Skeletal muscle satellite cell (primary cell): ENCODE data around the gene CD93.

Experiments
- H3K27me3 ChIP-seq: 2 replicates; pipeline ENCODE4 v1.7.0; 2013; ENCODE audit warnings: low read length; ENCODE audit not compliant: control insufficient read depth, insufficient read depth
- H3K36me3 ChIP-seq: 2 replicates; pipeline ENCODE4 v1.7.0; 2013; ENCODE audit warnings: mild to moderate bottlenecking, control low read depth, low read length; ENCODE audit not compliant: insufficient read depth
- H3K4me1 ChIP-seq: 2 replicates; pipeline ENCODE4 v1.7.0; 2013; ENCODE audit warnings: low read length; ENCODE audit not compliant: control insufficient read depth, insufficient read depth
- H3K4me2 ChIP-seq: 2 replicates; pipeline ENCODE4 v1.7.0; 2013; ENCODE audit warnings: mild to moderate bottlenecking, low read length
- H3K4me3 ChIP-seq: 2 replicates; pipeline ENCODE4 v1.7.0; 2013; ENCODE audit warnings: low read length
- H3K9ac ChIP-seq: 2 replicates; pipeline ENCODE4 v1.7.0; 2013; ENCODE audit warnings: mild to moderate bottlenecking, low read depth, low read length, moderate library complexity
- H3K9me3 ChIP-seq: replicated peaks from 2 replicates; pipeline ENCODE4 v1.7.0; 2013; ENCODE audit warnings: mild to moderate bottlenecking, control low read depth, low read length

The CD93 gene

GRCh38 chr20:23126281-23127061, 40.3 kb upstream of the CD93 start:
- H3K9me3 ChIP-seq = no peaks in the 10 kb centered on the region
- H3K4me3 ChIP-seq = no peak overlapping the region
- H3K9ac ChIP-seq = no peak overlapping the region
- H3K4me1 ChIP-seq = peaks cover 9% of the 10 kb centered on the region
- no peak overlapping the region for H3K4me2 ChIP-seq
- no peaks in the 10 kb centered on the region for H3K36me3 ChIP-seq
- no peaks in the 10 kb centered on the region for H3K27me3 ChIP-seq

DNA sequence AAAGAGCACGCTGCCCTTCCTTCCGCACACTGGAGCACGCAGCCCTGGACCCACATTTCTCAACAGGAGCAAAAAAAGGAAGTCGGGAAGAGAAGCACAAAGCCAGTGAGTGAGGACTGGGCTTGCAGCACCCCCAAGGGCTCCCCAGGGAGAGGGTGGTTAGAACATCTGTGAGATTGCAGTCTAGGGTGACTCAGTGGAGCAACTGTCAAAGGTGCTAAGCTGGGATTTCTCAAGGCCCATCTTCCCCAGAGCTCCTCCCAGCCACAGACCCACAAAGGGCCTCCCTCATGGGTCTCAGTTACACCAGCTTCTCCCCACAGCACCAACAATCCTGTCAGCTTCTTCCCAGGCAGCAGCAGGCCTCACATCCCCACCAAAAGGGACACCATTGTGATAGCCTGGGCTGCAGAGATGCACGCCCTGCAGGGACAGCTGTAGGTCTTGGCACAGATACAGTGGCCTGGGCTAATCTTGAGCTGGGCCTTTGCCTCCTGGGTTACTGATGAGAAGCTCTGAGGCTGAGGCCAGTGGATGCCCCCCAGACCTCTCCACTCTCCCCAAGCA, 39.6 kb upstream of the CD93 start:
- Histone ChIP-seq H3K9ac (no peak overlapping the region), H3K4me3 (no peak overlapping the region), H3K4me1 (peaks cover 9% of the 10 kb centered on the region)

DNA sequence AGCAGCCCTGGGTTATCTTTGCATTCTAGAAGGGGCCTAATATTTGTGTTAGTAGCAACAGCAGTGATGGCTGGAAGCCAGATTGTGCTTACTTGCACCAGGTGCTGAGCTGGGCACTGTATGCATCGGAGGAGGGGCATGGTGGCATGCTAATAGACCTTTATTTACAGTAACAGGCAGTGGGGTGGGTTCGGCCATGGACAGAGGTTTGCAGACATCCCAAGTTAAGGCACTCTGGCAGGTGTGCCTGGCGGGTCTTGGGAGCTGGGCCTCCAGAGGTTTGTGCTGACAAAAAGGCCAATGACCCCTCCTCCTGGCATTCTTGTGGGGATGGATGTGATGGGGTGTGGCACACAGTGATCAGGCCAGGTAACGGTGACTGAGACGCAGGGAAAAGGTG, 39.0 kb upstream of the CD93 start:
- Histone ChIP-seq H3K27me3 (peaks cover 3% of the 10 kb centered on the region), H3K9ac (no peak overlapping the region), H3K4me3 (no peak overlapping the region), H3K4me1 (peaks cover 9% of the 10 kb centered on the region), H3K36me3 (no peaks in the 10 kb centered on the region), H3K9me3 (no peaks in the 10 kb centered on the region), H3K4me2 (no peak overlapping the region)

More for the DNA sequence above, 39.6 kb upstream of the CD93 start:
- Histone ChIP-seq H3K4me2 (no peak overlapping the region), H3K9me3 (no peaks in the 10 kb centered on the region), H3K36me3 (no peaks in the 10 kb centered on the region), H3K27me3 (peaks cover 1% of the 10 kb centered on the region)

- H3K4me3 ChIP-seq = no peak overlapping the region
- H3K27me3 ChIP-seq = peaks cover 3% of the 10 kb centered on the region
- H3K4me2 ChIP-seq = no peak overlapping the region
- H3K9ac ChIP-seq = no peak overlapping the region
- no peaks in the 10 kb centered on the region for H3K36me3 ChIP-seq
- no peaks in the 10 kb centered on the region for H3K9me3 ChIP-seq
- peaks cover 9% of the 10 kb centered on the region for H3K4me1 ChIP-seq
Observed at GRCh38 chr20:23123886-23124285, 37.8 kb upstream of the CD93 start.

DNA sequence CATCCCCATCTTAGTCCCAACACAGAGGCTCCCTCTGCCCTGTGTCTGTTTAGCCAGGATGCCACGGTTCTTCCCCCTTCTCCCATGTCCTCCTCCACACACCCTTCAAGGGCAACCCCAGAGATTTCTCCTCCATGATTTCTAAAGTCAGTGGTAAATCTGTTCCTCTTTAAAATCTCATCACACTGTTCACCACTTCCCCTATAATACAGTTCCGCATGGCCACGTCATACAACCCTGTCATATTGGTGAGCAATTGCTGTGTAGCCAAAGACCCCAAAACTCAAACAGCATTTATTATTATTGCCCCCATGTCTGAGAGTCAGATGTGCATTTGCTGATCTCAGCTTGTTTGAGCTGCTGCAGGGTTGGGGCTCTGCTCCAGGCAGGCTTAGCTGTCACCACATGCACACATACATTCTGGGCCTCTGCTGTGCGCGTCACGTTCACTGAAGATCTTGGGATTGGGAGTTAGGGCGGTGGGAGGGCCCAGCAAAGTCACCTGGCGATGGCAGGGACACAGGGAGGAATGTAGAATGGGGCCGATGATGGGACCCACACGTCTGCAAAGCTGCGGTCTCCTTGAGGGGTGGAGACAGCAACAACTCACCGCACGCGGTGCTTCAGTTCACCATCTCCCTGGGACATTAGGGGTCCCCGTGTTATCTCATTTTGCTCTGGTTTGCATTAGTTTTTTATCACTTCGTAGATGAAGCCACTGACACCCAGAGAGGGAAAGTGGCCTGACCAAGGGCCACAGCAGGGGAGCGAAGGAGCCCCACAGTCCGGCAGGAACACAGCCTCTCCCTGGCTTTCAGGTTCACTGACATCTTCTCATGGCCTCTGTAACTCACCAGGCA, 36.9 kb upstream of the CD93 start:
- no peaks in the 10 kb centered on the region for H3K9me3 ChIP-seq
- peaks cover 3% of the 10 kb centered on the region for H3K27me3 ChIP-seq
- H3K4me3 ChIP-seq = no peak overlapping the region
- H3K4me2 ChIP-seq = no peak overlapping the region
- H3K4me1 ChIP-seq = peaks cover 9% of the 10 kb centered on the region
- no peak overlapping the region for H3K9ac ChIP-seq
- no peaks in the 10 kb centered on the region for H3K36me3 ChIP-seq

DNA sequence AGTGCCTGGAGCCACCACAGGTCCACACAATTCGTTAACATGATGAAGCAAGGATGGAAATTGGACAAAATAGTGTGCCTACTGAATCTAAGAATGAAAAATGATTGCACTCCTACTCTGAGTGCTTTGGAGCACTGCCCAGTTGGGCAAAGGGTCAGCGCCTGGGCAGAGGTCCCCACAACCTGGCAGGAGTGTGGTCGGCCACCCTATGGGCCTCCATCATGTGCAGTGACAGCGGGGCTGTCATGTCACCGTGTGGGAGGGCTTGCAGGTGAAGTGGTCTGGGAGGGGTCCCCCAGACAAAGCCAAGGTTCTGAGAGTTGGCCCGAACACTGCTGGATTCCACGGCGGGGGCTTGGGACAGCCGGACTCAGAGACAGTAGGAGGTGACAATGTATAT, 36.2 kb upstream of the CD93 start:
- Histone ChIP-seq H3K9ac (no peak overlapping the region), H3K4me2 (no peak overlapping the region), H3K9me3 (no peaks in the 10 kb centered on the region), H3K36me3 (no peaks in the 10 kb centered on the region), H3K27me3 (peaks cover 3% of the 10 kb centered on the region), H3K4me1 (peaks cover 9% of the 10 kb centered on the region), H3K4me3 (no peak overlapping the region)

- peaks cover 3% of the 10 kb centered on the region for H3K27me3 ChIP-seq
- H3K9me3 ChIP-seq = no peaks in the 10 kb centered on the region
- H3K4me2 ChIP-seq = no peak overlapping the region
- no peaks in the 10 kb centered on the region for H3K36me3 ChIP-seq
- H3K4me3 ChIP-seq = no peak overlapping the region
- peaks cover 11% of the 10 kb centered on the region for H3K4me1 ChIP-seq
- no peak overlapping the region for H3K9ac ChIP-seq
Observed at GRCh38 chr20:23121751-23122320, 35.7 kb upstream of the CD93 start.

DNA sequence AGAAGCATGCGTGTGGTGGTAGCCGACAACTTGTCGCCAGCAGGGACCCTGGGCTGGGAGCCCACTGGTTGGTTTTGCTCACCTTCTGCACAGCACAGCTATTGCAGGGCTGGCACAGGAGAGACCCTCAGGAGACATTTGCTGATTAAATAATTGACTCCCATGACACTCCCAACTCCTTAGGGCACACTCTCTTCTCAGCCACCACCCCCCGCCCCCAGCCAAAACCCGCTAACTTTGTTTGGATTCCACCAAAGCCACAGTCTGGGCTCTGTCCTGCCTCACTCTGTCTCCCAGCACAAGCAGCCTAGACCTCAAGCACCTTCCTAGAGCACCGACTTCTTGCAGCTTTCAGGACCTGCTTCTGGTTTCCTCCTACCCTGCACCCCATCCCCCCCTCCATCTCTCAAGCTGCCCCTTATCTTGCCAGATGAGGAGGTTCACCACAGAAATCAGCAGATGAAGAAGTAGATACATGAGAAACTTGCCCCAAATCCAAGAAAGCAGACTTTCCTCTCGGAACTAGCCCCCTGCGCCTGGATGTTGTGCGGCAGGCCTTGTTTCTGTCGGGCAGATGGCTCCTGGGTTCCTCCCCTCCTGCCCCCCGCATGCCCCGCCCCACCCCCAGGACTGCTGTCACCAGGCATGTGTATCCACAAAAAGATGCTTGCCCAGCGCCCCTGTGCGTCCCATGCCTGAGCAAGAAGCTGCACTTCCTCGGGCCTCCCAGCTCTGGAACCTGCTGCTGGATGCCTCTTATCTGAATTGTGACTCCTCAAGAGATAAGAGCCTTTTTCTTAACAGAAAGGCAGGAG, 35.0 kb upstream of the CD93 start:
- Histone ChIP-seq H3K27me3 (peaks cover 3% of the 10 kb centered on the region), H3K9me3 (no peaks in the 10 kb centered on the region)

GRCh38 chr20:23120261-23120660, 34.1 kb upstream of the CD93 start:
- Histone ChIP-seq H3K4me1 (peaks cover 9% of the 10 kb centered on the region), H3K27me3 (peaks cover 3% of the 10 kb centered on the region), H3K4me2 (no peak overlapping the region), H3K4me3 (no peak overlapping the region), H3K9me3 (no peaks in the 10 kb centered on the region), H3K36me3 (no peaks in the 10 kb centered on the region), H3K9ac (no peak overlapping the region)

More for the DNA sequence above, 35.0 kb upstream of the CD93 start:
- Histone ChIP-seq H3K9ac (no peak overlapping the region), H3K4me3 (no peak overlapping the region), H3K4me2 (no peak overlapping the region), H3K36me3 (no peaks in the 10 kb centered on the region), H3K4me1 (peaks cover 17% of the 10 kb centered on the region)

GRCh38 chr20:23119456-23120216, 33.5 kb upstream of the CD93 start:
- no peak overlapping the region for H3K9ac ChIP-seq
- H3K27me3 ChIP-seq = peaks cover 3% of the 10 kb centered on the region
- no peaks in the 10 kb centered on the region for H3K9me3 ChIP-seq
- peaks cover 8% of the 10 kb centered on the region for H3K4me1 ChIP-seq
- H3K36me3 ChIP-seq = no peaks in the 10 kb centered on the region
- H3K4me2 ChIP-seq = no peak overlapping the region
- no peak overlapping the region for H3K4me3 ChIP-seq
